GM19193 (cell line): ENCODE results near the gene TAS2R50.

ENCODE experiments used
- POLR2A ChIP-seq: IDR thresholded peaks from 4 replicates; pipeline ENCODE4 v1.6.1; 2011; ENCODE audit not compliant: insufficient read depth, insufficient read length; ENCODE audit errors: extremely low read depth

Gene TAS2R50, protein sequence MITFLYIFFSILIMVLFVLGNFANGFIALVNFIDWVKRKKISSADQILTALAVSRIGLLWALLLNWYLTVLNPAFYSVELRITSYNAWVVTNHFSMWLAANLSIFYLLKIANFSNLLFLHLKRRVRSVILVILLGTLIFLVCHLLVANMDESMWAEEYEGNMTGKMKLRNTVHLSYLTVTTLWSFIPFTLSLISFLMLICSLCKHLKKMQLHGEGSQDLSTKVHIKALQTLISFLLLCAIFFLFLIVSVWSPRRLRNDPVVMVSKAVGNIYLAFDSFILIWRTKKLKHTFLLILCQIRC

DNA sequence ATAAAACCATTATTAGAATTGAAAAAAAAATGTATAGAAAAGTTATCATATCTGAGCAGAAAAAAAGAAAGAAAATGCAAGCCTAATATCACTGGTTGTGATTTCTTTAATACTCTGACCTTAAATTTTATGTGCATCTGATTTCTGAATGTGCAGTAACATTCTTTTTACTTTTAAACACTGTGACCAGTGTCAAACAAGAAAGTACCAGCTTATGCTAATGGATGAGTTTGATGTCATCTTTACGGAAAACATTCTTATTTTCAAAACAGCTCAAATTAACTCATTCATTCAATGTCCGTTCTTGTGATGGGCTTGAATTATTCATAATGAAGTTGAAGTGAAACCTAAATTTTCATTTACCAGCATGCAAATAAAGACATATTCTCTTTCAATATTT lies at the start of gene TAS2R50:
Gene TAS2R50, minus strand, starts transcription at position 101 of the 400 bp plus-strand sequence. Its CDS starts 52 bp downstream, at position 49.
- TF ChIP-seq POLR2A = no peak

DNA sequence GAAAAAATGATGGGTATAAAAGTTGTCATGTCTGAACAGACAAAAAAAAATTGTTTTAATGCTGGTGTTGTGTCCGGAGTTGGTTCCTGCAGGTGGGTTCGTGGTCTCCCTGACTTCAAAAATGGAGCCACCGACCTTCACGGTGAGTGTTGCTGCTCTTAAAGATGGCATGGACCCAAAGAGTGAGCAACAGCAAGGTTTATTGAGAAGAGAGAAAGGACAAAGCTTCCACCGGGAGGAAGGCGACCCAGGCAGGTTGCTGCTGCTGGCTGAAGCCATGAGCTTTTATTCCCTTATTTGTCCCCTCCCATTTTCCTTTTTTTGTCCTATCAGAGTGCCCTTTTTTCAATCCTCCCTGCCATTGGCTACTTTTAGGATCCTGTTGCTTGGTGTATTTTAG lies 44.6 kb upstream of the TAS2R50 start, which contains the start of gene TAS2R31:
Gene TAS2R31, minus strand, starts transcription at position 101 of the 400 bp plus-strand sequence. Its CDS starts 72 bp downstream, at position 29.
- TF ChIP-seq POLR2A = no peak

DNA sequence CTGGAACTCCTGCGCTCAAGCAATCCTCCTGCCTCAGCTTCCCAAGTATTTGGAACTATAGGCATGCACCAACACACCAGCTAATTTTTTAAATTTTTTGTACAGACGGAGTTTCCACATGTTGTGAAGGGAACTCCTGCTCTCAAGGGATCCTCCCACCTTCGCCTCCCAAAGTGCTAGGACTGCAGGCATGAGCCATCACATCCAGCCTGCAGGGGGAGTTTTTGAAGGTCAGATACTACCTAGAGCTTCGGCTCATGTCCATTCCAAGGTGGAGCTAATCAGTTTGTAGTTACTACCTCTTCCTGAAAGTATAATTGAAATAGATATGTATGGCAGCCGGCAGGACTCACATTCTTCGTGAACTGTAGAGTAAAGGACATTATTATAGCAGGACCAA lies 39.4 kb upstream of the TAS2R50 start:
- no peak for TF ChIP-seq POLR2A

DNA sequence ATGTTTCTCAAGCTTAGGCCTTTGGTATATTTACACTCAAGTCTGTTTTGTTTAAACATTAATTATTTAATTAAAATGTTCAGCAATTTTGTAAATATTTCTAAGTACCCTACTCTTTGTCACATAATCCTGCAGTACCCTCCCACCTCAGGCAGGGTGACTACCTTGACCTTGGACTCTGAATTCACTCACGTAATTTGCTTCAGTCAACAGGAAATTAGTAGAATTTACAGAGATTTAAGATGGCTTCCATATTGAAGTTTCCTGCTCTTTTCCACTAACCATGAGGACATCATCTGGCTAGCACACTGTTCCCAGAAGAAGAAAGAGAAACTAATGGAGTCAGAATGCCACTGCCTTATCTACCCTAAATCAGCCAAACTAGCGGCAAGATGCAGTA lies 36.7 kb upstream of the TAS2R50 start:
- no peak for TF ChIP-seq POLR2A

DNA sequence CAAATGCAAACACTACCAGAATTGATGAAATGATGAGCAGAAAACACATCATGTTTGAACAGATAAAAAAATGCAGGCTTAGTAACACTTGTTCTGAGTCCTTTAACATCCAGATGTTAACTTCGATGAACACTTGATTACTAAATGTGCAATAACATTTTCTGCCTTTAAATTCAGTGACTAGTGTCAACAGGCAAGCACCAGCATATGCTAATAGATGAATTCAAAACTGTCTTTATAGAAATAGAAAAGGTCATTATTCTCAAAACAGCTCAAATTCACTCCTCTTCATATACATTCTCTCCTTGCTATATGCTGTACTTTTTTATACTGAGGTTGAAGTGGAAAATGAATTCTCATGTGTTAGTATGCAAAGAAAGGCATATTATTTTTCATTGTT lies 35.8 kb upstream of the TAS2R50 start, which contains the start of gene TAS2R19:
Gene TAS2R19, minus strand, starts transcription at position 101 of the 400 bp plus-strand sequence. Its CDS starts 49 bp downstream, at position 52.
- TF ChIP-seq POLR2A = no peak

DNA sequence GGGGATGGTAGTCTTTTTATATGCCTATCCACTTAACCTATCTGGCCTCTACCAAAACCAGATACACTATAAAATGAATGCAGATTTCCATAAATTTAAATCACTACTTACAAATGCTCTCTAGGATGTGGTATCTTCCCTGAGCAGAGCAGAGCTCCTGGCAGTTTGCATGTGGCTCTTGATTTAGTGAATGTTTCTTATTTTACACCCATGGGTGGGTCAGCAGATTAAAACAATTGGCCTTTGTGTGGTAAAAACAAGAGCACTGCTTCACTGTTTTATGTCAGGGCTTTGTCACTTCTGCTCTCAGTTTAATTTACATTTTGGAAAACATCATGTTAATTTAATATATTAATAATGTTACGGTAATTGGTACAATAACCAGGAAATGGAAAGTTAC lies 30.2 kb upstream of the TAS2R50 start:
- no peak for TF ChIP-seq POLR2A

DNA sequence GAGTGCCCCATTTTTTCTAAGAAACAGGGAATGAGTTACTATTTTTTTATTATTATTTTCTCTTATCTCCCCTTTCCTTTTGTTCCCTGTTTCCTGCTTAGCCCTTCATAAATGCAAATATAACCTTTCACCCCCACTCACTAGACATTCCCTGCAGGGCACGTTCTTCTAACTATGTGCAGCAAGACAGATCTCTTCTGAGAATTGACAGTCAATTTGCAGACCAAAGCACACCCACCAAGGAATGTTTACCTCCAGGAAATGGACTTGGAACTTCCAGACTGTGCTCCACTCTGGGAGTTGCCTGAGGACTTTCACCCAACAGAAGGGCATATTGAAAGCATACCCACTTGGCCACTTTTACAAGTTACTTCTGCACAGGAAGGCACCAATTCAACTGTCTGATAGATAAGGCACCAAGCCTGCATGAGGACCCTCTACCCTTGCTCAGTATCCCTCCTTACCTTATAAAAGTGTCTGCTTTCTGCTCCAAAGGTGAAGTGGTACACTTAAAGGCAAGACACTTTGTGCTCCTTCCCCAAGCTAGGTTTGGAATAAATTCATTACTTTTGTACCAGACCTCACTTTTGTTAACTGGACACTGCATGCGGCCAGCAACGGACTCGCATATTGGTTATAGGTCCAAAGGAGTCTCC lies 29.2 kb upstream of the TAS2R50 start:
- TF ChIP-seq POLR2A = no peak

DNA sequence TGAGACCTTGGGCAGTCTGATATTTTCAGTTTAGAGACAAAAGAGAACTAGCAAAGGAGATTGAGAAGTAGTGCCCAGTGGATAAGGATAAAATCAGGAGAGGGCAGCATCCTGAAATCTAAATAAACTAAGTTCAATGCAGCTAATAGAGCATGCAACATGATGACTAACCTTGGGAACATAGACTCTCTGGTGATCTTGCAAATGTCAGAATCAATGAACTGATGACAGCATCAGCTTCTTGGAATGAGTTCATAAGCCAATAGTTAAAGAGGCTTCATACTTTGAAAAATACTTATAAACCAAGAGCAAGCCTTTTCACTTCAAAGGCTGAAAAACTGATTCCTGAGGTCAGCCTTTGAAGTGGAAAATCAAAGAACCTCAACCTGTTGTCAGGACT lies 27.5 kb upstream of the TAS2R50 start:
- no peak for TF ChIP-seq POLR2A

DNA sequence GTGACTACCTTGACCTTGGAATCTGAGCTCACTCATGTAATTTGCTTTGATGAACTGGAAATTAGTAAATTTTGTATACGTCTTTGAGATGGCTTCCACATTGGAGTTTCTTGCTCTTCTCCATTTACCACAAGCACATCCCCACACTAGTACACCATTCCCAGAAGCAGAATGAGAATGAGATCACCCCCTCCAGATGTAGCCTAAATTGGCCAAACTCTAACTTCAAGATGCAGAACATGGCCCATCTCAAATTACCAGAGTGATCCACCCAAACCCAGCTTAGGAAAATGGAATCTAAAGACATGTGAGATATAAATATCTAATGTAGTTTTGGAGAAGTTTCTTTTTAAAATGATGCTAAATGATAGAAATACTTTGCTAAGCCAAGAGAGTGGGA lies 20.9 kb upstream of the TAS2R50 start:
- TF ChIP-seq POLR2A = no peak

DNA sequence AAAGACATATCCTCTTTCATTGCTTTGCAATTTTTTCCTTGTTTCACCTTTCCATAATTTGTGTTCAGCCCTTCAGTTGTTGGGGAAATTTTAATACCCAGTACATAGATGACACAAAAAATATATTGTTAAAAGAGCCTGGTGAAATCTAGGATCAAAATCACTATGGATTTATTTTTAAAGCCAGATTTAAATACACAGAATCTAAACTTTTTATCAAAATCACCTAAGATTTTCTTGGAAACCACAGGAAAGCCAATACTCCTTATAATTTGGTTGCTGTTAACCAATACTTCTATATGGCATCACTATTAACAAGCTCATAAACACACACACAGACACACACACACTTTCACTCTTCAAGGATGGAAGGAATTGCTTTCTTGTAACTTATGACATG lies 11.5 kb upstream of the TAS2R50 start, which contains the start of gene TAS2R20:
Gene TAS2R20, minus strand, starts transcription at position 101 of the 400 bp plus-strand sequence. CDS start 429 bp downstream, outside the sequence.
- no peak for TF ChIP-seq POLR2A

DNA sequence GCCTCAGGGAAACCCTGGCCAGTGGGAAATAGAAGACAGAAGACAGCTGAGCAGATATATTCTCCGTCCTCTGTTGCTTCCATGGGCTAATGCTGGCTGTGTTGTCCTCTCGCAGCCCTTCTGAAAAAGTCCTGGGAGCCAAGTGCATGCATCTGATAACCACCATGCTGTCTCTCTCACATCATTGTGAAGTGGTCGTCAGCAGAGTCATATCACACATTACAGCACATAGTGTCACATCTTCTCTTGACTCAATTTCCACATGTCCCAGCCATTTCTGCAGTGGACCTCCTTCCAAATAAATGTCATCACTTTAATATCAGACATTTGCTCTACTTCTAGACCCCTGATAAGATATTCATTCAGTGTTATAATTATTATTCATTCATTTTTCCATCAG lies 7.6 kb upstream of the TAS2R50 start:
- TF ChIP-seq POLR2A = no peak

DNA sequence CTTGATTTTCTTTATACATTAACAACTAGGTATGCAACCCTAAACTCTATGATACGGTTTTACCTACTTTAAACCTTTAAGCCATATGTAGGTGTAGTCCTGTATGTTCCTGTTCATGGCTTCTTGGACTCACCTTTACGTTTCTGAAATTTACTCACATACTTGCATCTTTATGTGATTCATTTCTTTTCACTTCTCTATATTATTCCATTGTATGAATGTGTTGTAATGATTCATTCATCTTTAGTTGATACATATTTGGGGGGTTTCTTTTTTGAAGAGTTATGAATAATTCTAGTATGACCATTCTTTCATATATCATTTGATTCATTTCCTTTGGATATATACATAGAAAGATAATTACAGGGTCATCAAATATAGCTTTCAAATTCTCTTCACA lies 2.4 kb upstream of the TAS2R50 start:
- TF ChIP-seq POLR2A = no peak

DNA sequence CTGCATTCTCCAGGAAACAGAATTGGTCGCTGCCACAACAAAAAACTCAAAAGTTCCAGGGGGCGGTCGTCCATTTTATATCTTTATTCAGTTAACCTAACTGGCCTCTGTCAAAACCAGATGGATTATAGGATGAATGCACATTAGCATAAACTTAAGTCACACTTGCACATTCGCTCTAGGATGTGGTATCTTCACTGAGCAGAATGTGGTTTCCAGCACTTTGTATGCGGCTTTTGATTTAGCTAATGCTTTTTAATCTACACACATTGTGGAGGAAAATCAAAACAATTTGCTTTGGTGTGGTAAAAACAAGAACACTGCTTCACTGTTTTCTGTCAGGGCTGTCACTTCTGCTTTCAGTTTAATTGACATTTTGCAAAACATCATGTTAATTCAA lies 4.5 kb downstream of the TAS2R50 start:
- no peak for TF ChIP-seq POLR2A

DNA sequence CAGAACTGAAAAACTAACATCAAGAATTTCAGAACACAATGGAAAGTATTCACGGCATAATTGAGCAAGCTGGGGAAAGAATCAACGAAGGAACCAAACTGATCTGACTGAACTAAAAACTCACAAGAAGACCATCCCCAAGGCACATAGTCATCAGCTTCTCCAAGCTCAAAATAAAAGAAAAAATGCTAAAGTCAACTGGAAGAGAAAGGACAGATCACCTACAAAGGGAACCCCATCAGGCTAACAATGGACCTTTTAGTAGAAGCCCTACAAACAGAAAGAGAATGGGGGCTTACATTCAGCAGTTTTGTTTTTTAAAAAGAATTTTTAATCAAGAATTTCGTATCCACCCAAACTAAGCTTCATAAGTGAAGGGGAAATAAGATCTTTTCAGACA lies 11.7 kb downstream of the TAS2R50 start:
- TF ChIP-seq POLR2A = no peak

DNA sequence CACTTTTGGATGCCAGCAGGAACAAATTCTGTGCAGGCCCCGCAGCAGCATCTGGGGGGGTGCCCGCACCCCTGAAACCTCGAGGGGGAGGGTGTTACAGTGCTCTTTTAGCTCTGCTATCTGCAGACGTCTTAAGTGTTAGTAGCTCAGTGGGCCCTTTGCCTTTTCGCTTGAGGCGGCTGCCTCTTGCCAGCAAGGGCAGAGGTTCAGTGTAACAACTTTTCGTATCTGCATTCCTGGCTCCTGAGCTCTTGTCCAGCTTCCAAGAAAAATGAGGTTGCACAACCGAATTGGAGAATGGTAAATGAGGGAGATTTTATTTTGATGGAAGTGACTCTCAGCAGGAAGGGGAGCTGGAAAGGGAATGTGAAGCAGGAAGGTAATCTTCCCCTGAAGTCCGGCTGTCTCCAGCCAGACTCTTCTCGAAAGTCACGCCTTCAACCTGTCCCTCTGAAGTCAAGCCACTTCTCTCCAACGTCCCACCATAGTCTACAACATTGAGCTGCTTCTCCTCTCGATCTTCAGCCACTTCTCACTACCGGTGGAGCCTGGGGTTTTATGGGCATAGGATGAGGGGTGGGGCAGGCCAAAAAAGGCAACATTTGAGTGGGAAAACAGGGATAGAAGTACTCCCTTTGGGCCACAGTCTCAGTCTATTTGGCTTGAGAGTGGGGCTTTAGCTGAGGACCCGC lies 17.8 kb downstream of the TAS2R50 start:
- TF ChIP-seq POLR2A = no peak
